A549 (cell line): Measurements from ENCODE around the gene GCK. TPM values are rescaled to one million over a fixed set of nuclear protein-coding genes. Genes with fewer than 3 reads are reported as not detected.

ENCODE experiments used
- ATAC-seq, 2 experiments: fragments of 200-7000 bp in 1 of 2; fragments of >200 bp in 1 of 2; cut with Nextera tagmentation in 1 of 2; cut with Tn5 transposase in 1 of 2; 3 replicates each; pipeline versions ENCODE4 v1.8.0 to v1.9.1; 2018 to 2020; ENCODE audit warnings: mild to moderate bottlenecking in 1 of 2, moderate library complexity in 1 of 2
- CTCF ChIA-PET: fragments of 300-600 bp; sonication (Branson Sonifier 250); formaldehyde crosslinking; extraction: SDS; loops from one replicate; lab custom pipeline; 2021; ENCODE audit warnings: antibody characterized with exemption, inconsistent platforms; lab: Yijun Ruan, JAX
- POLR2A ChIA-PET: fragments of 350-600 bp; formaldehyde crosslinking; extraction: SDS; loops from one replicate; lab custom pipeline; 2021; ENCODE audit warnings: antibody characterized with exemption, inconsistent platforms; lab: Yijun Ruan, JAX
- DNase-seq, 2 experiments: peaks; one replicate each; pipeline versions ENCODE4 v3.0.0 to v3.0.0-alpha.2; 2011 to 2016; ENCODE audit warnings: low read depth in 1 of 2, low spot score in 1 of 2
- FAIRE-seq: peaks from 2 replicates; lab custom pipeline; 2011; peaks lifted over from hg19 to GRCh38; lab: Jason Lieb, UNC
- H3K27ac ChIP-seq, 2 experiments: fragments of >200 bp; sonication (Bioruptor Twin); formaldehyde crosslinking; 3 replicates each; pipeline ENCODE4 v1.5.1; 2016 to 2017
- H3K4me1 ChIP-seq: fragments of >200 bp; sonication (Bioruptor Twin); formaldehyde crosslinking; 3 replicates; pipeline ENCODE4 v1.6.1; 2016
- H3K4me2 ChIP-seq: fragments of >200 bp; sonication (Bioruptor Twin); formaldehyde crosslinking; 3 replicates; pipeline ENCODE4 v1.6.1; 2016
- H3K4me3 ChIP-seq: fragments of >200 bp; sonication (Bioruptor Twin); formaldehyde crosslinking; 3 replicates; pipeline ENCODE4 v1.5.1; 2016
- H3K9me3 ChIP-seq: fragments of >200 bp; sonication (Bioruptor Twin); formaldehyde crosslinking; 3 replicates; pipeline ENCODE4 v1.6.1; 2016
- CBX2 ChIP-seq: fragments of 200-600 bp; sonication (generic); IDR thresholded peaks from 2 replicates; pipeline ENCODE4 v1.6.1; 2016; ENCODE audit warnings: low read depth, mild to moderate bottlenecking, borderline replicate concordance
- CEBPB ChIP-seq, 2 experiments: fragments of >200 bp in 1 of 2; sonication (Bioruptor Twin) in 1 of 2; formaldehyde crosslinking in 1 of 2; IDR thresholded peaks; 2 replicates each; pipeline ENCODE4 v1.6.1; 2012 to 2016
- FOXS1 ChIP-seq: fragments of 250-450 bp; sonication (Bioruptor Pico); IDR thresholded peaks from 2 replicates; pipeline ENCODE4 v1.5.0; 2020; ENCODE audit warnings: mild to moderate bottlenecking, moderate library complexity
- HDAC2 ChIP-seq: fragments of 200-600 bp; sonication (generic); IDR thresholded peaks from 2 replicates; pipeline ENCODE4 v1.6.1; 2016
- HES2 ChIP-seq: fragments of >200 bp; sonication (Bioruptor Twin); formaldehyde crosslinking; IDR thresholded peaks from 2 replicates; pipeline ENCODE4 v1.6.1; 2016
- HMGXB4 ChIP-seq: fragments of 250-450 bp; sonication (Bioruptor Pico); IDR thresholded peaks from 2 replicates; pipeline ENCODE4 v1.5.0; 2021; ENCODE audit warnings: mild to moderate bottlenecking, moderate library complexity, borderline replicate concordance
- HOXB13 ChIP-seq: fragments of 250-450 bp; sonication (Bioruptor Pico); IDR thresholded peaks from 2 replicates; pipeline ENCODE4 v1.5.0; 2020; ENCODE audit warnings: low read depth, mild to moderate bottlenecking, moderate library complexity
- JUNB ChIP-seq: fragments of >200 bp; sonication (Bioruptor Twin); formaldehyde crosslinking; IDR thresholded peaks from 2 replicates; pipeline ENCODE4 v1.6.1; 2016
- MAFK ChIP-seq: fragments of 450-650 bp; IDR thresholded peaks from 2 replicates; pipeline ENCODE4 v1.6.1; 2014; ENCODE audit not compliant: partially characterized antibody
- MAX ChIP-seq: IDR thresholded peaks from 2 replicates; pipeline ENCODE4 v1.6.1; 2012
- RARB ChIP-seq: fragments of 250-450 bp; sonication (Bioruptor Pico); IDR thresholded peaks from 2 replicates; pipeline ENCODE4 v1.8.0; 2021; ENCODE audit warnings: mild to moderate bottlenecking, moderate library complexity
- ZFP36 ChIP-seq: fragments of 450-650 bp; IDR thresholded peaks from 2 replicates; pipeline ENCODE4 v1.6.1; 2014; ENCODE audit warnings: borderline replicate concordance; ENCODE audit not compliant: partially characterized antibody
- ZNF302 ChIP-seq: fragments of 250-450 bp; sonication (Bioruptor Pico); IDR thresholded peaks from 2 replicates; pipeline ENCODE4 v1.9.0; 2021; ENCODE audit warnings: inconsistent platforms, mild to moderate bottlenecking, moderate library complexity
- ZSCAN20 ChIP-seq: fragments of 250-450 bp; sonication (Bioruptor Pico); IDR thresholded peaks from 2 replicates; pipeline ENCODE4 v1.8.0; 2022; ENCODE audit warnings: mild to moderate bottlenecking, moderate library complexity
- WGBS: methylation state at CpG from one replicate; pipeline ENCODE4 v1.1.6; 2017; ENCODE audit errors: missing lambda C conversion rate; 5-methylcytosine and 5-hydroxymethylcytosine counted together
- polyA plus RNA-seq, 4 experiments: library from polyadenylated mRNA; depleted of rRNA in 3 of 4; stranded (reverse); fragments of >200 nt; fragmentation: RNase III in 1 of 4; extraction: RNeasy Plus Mini Kit Qiagen cat#74134 plus additional on column Dnase treatment in 1 of 4; gene quantifications; 2 replicates in 3 of 4; 3 replicates in 1 of 4; pipeline ENCODE4 v1.2.3, GENCODE V29; 2011 to 2017
- TF ChIP-seq, protein P1 (sequence below): fragments of 250-450 bp; sonication (Bioruptor Pico); IDR thresholded peaks from 2 replicates; pipeline ENCODE4 v1.5.0; 2020; ENCODE audit warnings: low read depth, mild to moderate bottlenecking, moderate library complexity
- TF ChIP-seq, protein P2 (sequence below): IDR thresholded peaks from 2 replicates; pipeline ENCODE4 v1.6.1; 2012

Gene GCK
- polyA plus RNA-seq, 2 of the 4 experiments (the other 2 are of a cell fraction) = 0.12 TPM; not detected in 1

DNA sequence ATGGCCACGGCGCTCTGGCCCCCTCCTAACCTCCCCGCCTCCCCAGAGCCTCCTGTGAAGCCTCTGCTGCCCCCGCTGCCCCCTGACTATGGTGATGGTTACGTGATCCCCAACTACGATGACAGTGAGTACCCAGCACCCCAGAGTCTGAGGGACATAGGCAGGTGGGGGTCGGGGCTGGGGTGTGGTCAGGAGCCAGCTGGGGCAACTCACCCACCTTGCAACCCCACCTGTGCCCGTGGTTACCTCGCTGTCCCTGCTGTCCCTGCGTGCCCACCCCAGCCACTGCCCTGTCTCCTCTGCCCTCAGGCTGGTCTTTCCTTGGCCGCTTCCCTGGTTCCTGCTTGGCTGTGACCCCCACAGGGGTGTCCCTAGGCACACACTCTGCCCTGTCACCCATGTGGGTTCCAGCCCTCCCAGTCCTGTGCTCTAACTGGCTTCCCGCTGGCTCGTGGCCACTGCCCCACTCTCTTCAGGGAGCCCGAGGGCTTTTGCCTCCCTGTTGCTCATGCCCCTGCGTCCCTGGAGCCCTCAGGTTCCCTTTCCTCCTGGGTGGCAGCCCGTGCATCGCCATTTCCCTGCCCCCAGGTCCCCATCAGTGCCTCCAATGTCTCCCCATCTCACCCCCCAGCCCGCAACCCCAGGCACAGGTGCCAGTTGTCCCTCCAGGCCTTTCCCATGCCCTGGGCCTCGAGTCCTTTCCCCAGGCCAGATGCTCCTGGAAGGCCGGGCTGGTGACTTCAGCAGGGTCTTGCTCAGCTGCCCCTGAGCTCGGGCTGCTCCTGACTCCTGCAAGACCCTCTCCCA, 81.1 kb downstream of the GCK start:
- WGBS = 61% methylated on average over 18 of the region's 21 CpGs
- ATAC-seq = no peak
- Histone ChIP-seq H3K4me2 (no peak overlapping the region), H3K9me3 (no peaks in the 10 kb centered on the region), H3K27ac (no peak overlapping the region), H3K4me3 (no peak overlapping the region), H3K4me1 (peaks cover 13% of the 10 kb centered on the region; the same call in 1 of the 3 replicates)
- TF ChIP-seq ZNF302 (CRISPR knock-in tag) = no peak
- TF ChIP-seq HES2 = no peak
- no peak for TF ChIP-seq HDAC2
- TF ChIP-seq HOXB13 = no peak
- no peak for TF ChIP-seq ZFP36
- TF ChIP-seq, protein P1, sequence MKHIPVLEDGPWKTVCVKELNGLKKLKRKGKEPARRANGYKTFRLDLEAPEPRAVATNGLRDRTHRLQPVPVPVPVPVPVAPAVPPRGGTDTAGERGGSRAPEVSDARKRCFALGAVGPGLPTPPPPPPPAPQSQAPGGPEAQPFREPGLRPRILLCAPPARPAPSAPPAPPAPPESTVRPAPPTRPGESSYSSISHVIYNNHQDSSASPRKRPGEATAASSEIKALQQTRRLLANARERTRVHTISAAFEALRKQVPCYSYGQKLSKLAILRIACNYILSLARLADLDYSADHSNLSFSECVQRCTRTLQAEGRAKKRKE = no peak
- TF ChIP-seq RARB (CRISPR knock-in tag) = no peak
- FAIRE-seq = no peak
- CTCF ChIA-PET = no interaction called here
- POLR2A ChIA-PET = no interaction called here
- DNase-seq = no peak

GRCh38 chr7:44107116-44107960, 81.9 kb downstream of the GCK start:
- Histone ChIP-seq H3K4me1 (peaks cover 8% of the 10 kb centered on the region; the same call in 1 of the 3 replicates), H3K9me3 (no peaks in the 10 kb centered on the region), H3K4me2 (no peak overlapping the region), H3K4me3 (no peak overlapping the region), H3K27ac (no peak overlapping the region)
- WGBS = 79% methylated on average over 11 of the region's 18 CpGs
- TF ChIP-seq, protein P2, sequence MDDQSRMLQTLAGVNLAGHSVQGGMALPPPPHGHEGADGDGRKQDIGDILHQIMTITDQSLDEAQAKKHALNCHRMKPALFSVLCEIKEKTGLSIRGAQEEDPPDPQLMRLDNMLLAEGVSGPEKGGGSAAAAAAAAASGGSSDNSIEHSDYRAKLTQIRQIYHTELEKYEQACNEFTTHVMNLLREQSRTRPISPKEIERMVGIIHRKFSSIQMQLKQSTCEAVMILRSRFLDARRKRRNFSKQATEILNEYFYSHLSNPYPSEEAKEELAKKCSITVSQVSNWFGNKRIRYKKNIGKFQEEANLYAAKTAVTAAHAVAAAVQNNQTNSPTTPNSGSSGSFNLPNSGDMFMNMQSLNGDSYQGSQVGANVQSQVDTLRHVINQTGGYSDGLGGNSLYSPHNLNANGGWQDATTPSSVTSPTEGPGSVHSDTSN = no peak
- TF ChIP-seq JUNB (no peak), CEBPB (IDR thresholded peaks at IDR 0.05) (no peak), CBX2 (no peak), HMGXB4 (CRISPR knock-in tag) (no peak), FOXS1 (no peak), ZSCAN20 (CRISPR knock-in tag) (no peak), MAFK (no peak), MAX (no peak), HOXB13 (no peak)
- POLR2A ChIA-PET = no interaction called here
- ATAC-seq = no peak
- CTCF ChIA-PET = interaction anchor here (0.7 to 1.1 kb wide), 2 partner anchors 9 to 10 kb away, joined by 3 read pairs; no protein-coding TSS in a partner anchor
- FAIRE-seq = no peak
- DNase-seq = no peak
